ENCODE measurements around the gene TBC1D9.
A peak's percentile ranks its signal among the peaks of the same experiment; 100 is the strongest.

Gene TBC1D9

DNA sequence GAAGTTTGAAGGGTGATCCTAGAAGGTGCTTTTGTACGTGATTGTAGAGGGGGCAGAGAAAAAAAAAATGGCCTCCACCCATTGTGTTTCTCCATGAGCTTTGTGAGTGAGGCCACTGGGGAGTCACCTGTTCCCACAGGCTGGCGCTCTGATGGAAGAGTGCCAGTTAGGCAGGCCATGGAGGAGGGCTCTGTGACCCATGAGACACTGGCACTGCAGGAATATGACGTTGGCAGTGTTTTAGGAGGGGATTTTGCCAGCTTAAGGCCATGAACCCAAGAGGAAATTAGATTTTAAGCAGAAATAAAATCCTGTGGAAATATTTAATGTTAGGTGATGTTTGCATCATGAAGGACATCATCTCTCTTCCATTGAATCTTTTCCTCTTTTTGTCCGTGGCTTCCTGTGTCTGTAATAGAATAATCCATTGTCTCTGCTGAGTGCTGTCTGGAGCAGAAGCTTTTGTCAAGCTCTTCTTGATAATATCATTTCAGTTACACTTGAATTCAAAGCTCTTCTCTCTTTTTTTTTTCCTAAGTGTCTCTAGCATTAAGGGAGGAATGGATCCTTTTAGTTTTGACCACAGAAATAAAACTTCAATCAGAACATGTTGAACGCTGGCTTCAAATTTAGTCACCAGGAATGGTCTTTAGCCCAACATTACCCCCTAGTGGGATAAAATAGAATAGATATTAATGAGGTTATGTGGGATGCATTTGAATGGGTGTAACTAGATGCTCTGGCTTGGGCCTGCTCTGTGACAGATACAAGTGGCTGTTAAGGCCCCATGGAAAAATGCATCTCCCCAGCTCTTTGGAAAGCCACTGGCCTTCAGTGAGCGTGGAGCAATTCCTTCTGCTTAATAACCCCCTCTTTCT, 146.4 kb downstream of the TBC1D9 start:
- DNase-seq = peak; percentile 65 to 73

DNA sequence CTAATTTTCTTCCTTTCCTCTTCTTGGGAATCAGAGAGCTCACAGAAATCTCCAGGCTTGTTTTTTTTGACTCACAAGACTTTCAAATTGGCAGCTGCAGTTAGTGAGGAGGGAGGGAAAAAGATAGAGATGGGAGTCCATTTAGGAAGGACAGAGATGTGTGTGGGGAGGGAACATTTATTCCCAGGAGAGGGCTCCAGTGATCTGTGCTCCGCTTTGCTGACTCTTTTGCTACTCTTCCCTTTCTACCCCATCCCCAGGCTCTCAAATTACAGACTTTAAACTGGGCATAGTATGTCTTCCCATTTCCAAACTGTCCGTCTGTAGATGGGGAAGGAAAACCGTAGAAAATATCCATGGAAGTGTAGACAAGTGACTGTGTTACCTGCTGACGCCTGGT, 148.3 kb downstream of the TBC1D9 start:
- DNase-seq = no peak

DNA sequence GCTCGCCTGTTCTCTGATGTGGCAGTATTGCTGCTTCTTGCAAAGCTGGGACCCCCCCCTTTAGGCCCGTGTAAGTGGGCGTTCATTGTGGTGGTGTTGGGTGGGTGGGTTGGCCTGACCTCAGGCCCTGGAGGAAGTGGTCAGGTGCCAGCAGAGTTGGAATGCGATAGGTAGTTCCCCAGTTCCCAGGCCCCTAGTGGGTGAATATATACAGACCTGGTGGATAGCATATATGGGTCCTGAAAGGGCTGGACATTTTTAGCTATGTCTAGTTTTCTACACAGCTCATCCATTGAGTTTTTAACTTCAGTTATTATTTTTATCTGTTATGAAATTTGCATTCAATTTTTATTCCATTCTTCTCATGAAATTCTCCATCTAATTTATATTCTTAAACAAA, 151.6 kb downstream of the TBC1D9 start:
- DNase-seq = no peak

DNA sequence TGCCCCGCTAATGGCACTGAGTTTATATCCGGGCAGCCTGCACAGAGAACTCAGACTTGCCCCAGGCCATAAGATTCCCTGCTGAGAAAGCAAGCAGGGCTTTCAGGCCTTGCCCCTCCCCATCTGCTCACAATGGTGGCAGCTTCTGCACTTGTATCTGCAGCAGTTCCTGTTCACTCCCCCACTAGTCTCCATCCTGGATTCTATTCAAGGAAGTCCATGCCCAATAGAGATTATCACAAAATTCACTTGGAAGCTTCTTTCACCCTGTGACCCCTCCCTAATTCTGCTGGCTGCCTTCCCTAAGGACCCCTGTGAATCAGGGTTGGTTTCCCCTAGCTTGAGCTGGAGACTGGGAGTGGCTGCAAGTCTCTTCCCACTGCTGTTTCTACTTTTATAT, 152.9 kb downstream of the TBC1D9 start:
- DNase-seq = no peak

DNA sequence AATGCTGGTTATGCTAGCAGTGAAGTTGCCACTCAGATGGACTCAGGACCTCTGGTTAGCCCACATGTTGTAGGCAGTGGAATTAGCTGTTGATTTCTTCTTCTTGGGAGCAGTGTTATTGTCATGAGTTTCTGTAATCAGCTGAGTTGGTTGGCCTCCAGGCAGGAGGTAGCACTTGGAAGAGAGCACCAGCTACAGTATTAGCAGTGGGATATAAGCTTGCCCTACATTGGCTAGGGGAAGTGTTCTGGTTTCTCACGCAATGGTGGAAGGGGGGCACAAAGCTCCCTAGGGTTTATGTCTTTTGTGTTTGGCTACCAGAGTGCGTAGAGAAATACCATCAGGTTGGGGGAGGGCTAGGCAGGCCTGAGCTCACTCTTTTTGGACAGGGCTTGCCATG, 153.5 kb downstream of the TBC1D9 start:
- DNase-seq = no peak

DNA sequence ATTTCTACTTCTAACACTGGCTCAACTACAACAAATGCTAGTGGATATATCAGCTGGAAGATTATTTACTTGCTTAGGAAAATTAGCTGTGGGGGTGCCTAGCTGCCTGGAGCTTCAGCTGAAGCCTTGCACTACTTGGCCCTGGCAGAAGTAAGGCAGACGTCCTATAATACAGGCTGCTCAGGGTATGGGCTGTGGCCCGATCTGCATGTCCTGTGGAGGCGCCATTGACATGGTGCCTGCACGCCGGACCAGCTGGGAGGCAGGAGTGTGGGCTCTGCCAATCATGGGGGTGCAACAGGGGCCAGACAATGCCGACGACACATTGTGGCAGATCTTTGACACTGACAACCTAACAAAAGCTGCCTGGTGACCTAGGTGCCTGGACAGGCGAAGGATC, 155.8 kb downstream of the TBC1D9 start:
- DNase-seq = no peak

DNA sequence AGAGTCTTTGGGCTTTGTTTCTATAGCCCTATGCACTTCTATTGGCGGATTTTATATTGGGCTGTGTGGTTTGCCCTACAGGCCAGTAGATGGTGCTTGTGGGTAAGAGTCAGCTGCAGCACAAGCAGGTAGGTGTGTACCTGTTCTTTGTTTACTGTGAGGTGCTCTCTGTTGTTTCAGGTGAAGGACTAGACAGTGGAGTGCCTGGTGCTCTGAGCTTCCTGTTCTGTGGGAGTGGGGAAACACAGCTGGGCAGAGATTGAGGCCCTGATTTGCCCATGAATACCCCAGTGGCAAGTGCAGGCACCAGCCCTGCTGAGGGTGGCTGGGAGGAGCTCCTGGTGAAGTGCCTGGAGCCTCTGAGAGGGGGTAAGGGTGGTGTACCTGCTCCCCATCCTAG, 161.1 kb downstream of the TBC1D9 start:
- peak in 1 of 2 experiments; percentile 14 for DNase-seq

DNA sequence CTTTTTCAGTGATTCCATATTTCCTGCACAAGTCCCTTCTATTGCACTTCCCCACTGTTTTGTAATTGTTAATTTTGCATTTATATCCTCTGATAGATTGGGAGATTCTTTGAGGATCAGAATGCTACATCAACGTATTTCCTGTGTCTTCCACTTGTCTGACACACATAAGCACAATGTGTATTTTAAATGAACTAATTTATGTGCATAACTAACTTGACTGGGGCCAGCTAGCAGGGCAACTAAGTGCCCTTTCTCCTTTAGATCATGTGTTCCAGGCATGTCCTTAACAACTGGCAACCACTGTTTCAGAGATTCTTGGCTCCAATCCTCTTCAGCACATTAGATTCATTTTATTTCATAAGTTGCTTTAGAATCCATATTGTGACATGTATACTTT, 171.7 kb downstream of the TBC1D9 start:
- DNase-seq = no peak

DNA sequence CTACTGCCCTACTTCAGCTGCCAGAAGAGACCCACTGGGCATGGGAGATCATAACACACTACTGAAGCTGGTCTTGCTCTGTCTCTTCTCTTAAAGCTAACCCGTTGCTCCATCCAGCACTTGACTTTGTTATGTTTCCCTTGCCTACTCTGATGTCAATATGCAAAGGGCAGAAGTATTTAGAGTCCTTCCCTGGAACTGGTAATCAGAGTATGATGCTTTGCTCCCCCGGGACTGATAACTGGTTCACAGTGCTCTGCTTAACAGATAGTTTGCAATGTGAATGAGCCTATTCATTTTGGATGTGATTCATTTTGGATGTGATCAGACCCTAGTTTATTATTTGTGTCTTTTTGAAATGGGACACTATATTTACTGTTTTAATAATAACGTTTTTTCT, 175.1 kb downstream of the TBC1D9 start:
- DNase-seq = no peak

DNA sequence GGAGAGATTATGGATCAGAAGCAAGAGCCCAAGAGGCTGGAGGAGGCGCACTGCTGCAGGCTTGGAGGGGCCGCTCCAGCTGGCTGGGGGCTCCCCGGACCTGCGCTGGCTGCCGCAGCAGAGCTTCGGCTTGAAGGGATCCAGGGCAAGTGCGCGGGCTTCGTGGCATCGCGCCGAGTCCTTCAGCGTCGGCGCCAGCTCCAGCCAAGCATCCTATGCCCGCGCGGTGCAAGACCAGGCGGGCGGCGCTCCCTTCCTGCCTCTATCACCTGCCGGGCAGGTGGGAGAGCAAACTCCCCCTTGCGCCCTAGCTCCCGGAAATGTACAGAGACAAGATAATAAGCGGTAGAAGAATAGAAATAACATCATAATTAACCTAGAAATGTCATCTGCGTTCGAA, 176.9 kb downstream of the TBC1D9 start:
- DNase-seq = no peak

DNA sequence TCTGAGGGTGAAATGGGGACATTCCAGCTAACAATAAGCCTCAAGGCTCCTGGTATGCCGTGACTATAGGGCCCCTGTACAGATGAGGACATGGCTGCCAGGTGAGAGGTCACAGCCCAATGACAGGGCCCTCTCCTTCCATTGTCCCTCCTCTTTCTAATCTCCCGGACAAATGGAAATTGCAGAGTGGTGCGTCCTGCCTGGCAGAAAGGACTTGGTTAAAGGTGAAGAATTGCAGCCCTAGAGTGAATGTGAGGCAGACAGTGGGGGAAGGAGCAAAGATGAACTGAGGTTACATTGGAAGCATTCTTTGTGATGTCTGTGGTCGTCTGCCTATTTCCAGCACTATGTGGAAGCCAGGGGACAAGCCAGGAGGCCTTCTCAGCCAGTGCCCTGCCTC, 180.7 kb downstream of the TBC1D9 start:
- DNase-seq = no peak

DNA sequence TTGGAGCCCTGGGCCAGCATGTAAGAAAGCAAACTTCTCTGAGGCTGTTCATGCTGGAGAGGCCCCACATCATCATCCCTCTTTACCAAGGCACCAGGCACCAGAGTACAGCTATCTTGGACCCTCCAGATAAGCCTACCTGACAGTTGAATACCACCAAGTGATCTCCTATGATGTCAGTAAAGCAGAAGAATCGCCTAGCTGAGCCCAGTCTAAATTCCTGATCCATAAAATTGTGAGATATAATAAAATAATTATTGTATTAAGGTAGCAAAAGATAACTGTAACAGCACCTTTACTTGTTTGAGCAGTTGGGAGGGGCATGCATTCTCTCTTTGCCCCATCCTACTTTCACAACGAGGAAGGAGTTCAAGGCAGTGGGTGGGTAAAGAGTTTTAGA, 184.6 kb downstream of the TBC1D9 start:
- DNase-seq = no peak

Measured in Kasumi-1 (cell line).